ENCODE data around the gene CATSPER1. TPM values are rescaled to one million over a fixed set of nuclear protein-coding genes. Genes with fewer than 3 reads are reported as not detected.

The CATSPER1 gene
- total RNA-seq, 1 experiment from 2014 or later, result not detected

- H3K4me3 ChIP-seq (ENCODE audit: low read depth, low read length, poor library complexity, severe bottlenecking), result peak overlapping the region; percentile 84
- DNase-seq (ENCODE audit: low spot score), result no peak
- H3K4me1 ChIP-seq (ENCODE audit: insufficient read depth, low read length, poor library complexity, severe bottlenecking), result peaks cover 34% of the 10 kb centered on the region
- no peaks in the 10 kb centered on the region for H3K27me3 ChIP-seq (replicated peaks; ENCODE audit: insufficient read depth, low read depth, low read length, poor library complexity)
- ChIA-PET POLR2A (ENCODE audit: low non-redundant PET) (no interaction called here), CTCF (interaction anchor here (0.6 kb wide), 1 partner anchor 361 kb away, joined by 7 read pairs; no protein-coding TSS in a partner anchor)
- TF ChIP-seq EZH2 (IDR thresholded peaks at IDR 0.05; ENCODE audit: borderline replicate concordance, low read depth, low read length, poor library complexity, severe bottlenecking) (no peak), CTCF (conservative IDR thresholded peaks at IDR 0.05; ENCODE audit: low read depth, low read length) (no peak)
- intact Hi-C loops (cut with micrococcal nuclease; ENCODE audit: unreplicated experiment), result loop anchor here (5.0 kb wide), 1 partner anchor 45 kb away; no protein-coding TSS in a partner anchor
- no peaks in the 10 kb centered on the region for H3K9me3 ChIP-seq (ENCODE audit: low read depth, low read length, poor library complexity, severe bottlenecking)
- BruUV-seq (replicated peaks), result no TSS peak
- no peak overlapping the region for H3K27ac ChIP-seq (ENCODE audit: low read depth, low read length, poor library complexity, severe bottlenecking)
- peaks cover 23% of the 10 kb centered on the region for H3K36me3 ChIP-seq (ENCODE audit: insufficient read depth, low read length, poor library complexity, severe bottlenecking)
These were observed 46.2 kb upstream of the CATSPER1 start for GRCh38 chr11:66072518-66072917.

GRCh38 chr11:66072081-66072480 lies 45.8 kb upstream of the CATSPER1 start:
- Histone ChIP-seq H3K27me3 (replicated peaks; ENCODE audit: insufficient read depth, low read depth, low read length, poor library complexity) (no peaks in the 10 kb centered on the region), H3K9me3 (ENCODE audit: low read depth, low read length, poor library complexity, severe bottlenecking) (no peaks in the 10 kb centered on the region), H3K36me3 (ENCODE audit: insufficient read depth, low read length, poor library complexity, severe bottlenecking) (peaks cover 27% of the 10 kb centered on the region), H3K4me1 (ENCODE audit: insufficient read depth, low read length, poor library complexity, severe bottlenecking) (peaks cover 34% of the 10 kb centered on the region), H3K4me3 (ENCODE audit: low read depth, low read length, poor library complexity, severe bottlenecking) (peak overlapping the region; percentile 84), H3K27ac (ENCODE audit: low read depth, low read length, poor library complexity, severe bottlenecking) (no peak overlapping the region)
- ChIA-PET POLR2A (ENCODE audit: low non-redundant PET) (no interaction called here), CTCF (interaction anchor here (0.6 kb wide), 1 partner anchor 361 kb away, joined by 7 read pairs; no protein-coding TSS in a partner anchor)
- no peak for DNase-seq (ENCODE audit: low spot score)
- TF ChIP-seq EZH2 (IDR thresholded peaks at IDR 0.05; ENCODE audit: borderline replicate concordance, low read depth, low read length, poor library complexity, severe bottlenecking) (no peak), CTCF (conservative IDR thresholded peaks at IDR 0.05; ENCODE audit: low read depth, low read length) (no peak)
- no TSS peak for BruUV-seq (replicated peaks)
- intact Hi-C loops (cut with micrococcal nuclease; ENCODE audit: unreplicated experiment), result loop anchor here (5.0 kb wide), 1 partner anchor 45 kb away; no protein-coding TSS in a partner anchor

GRCh38 chr11:66071381-66071801 lies 45.1 kb upstream of the CATSPER1 start:
- Histone ChIP-seq H3K27me3 (replicated peaks; ENCODE audit: insufficient read depth, low read depth, low read length, poor library complexity) (no peaks in the 10 kb centered on the region), H3K36me3 (ENCODE audit: insufficient read depth, low read length, poor library complexity, severe bottlenecking) (peaks cover 34% of the 10 kb centered on the region), H3K4me1 (ENCODE audit: insufficient read depth, low read length, poor library complexity, severe bottlenecking) (peaks cover 34% of the 10 kb centered on the region), H3K27ac (ENCODE audit: low read depth, low read length, poor library complexity, severe bottlenecking) (peak overlapping the region; percentile 79), H3K4me3 (ENCODE audit: low read depth, low read length, poor library complexity, severe bottlenecking) (peak overlapping the region; percentile 84), H3K9me3 (ENCODE audit: low read depth, low read length, poor library complexity, severe bottlenecking) (no peaks in the 10 kb centered on the region)
- POLR2A ChIA-PET (ENCODE audit: low non-redundant PET), result no interaction called here
- CTCF ChIA-PET, result interaction anchor here (1.1 kb wide), 2 partner anchors 62 to 64 kb away, joined by 3 to 4 read pairs; no protein-coding TSS in a partner anchor
- TF ChIP-seq CTCF (conservative IDR thresholded peaks at IDR 0.05; ENCODE audit: low read depth, low read length), result no peak
- TF ChIP-seq EZH2 (IDR thresholded peaks at IDR 0.05; ENCODE audit: borderline replicate concordance, low read depth, low read length, poor library complexity, severe bottlenecking), result no peak
- DNase-seq (ENCODE audit: low spot score), result peak; percentile 32
- intact Hi-C loops (cut with micrococcal nuclease; ENCODE audit: unreplicated experiment), result loop anchor here (5.0 kb wide), 1 partner anchor 46 kb away; no protein-coding TSS in a partner anchor
- no TSS peak for BruUV-seq (replicated peaks)

Measured in A673 (cell line).